SJCRH30 (cell line): ENCODE data around the gene CTSV. TPM values are rescaled to one million over a fixed set of nuclear protein-coding genes. Genes with fewer than 3 reads are reported as not detected.
"Not testable (repeated sequence)": the region's sequence is repeated elsewhere in the genome, so short reads cannot be mapped to it uniquely, and the experiment has no call there.

Experiments used
- DNase-seq, 2 experiments: peaks; one replicate each; pipeline ENCODE4 v3.0.0-alpha.2; 2015 to 2020
- H3K27ac ChIP-seq: fragments of 250-450 bp; sonication (Bioruptor Pico); 2 replicates; pipeline ENCODE4 v1.5.1; 2020; ENCODE audit warnings: mild to moderate bottlenecking, moderate library complexity
- H3K27me3 ChIP-seq: fragments of 250-450 bp; sonication (Bioruptor Pico); 2 replicates; pipeline ENCODE4 v1.5.1; 2020; ENCODE audit warnings: mild to moderate bottlenecking, moderate library complexity
- H3K36me3 ChIP-seq: fragments of 250-450 bp; sonication (Bioruptor Pico); 2 replicates; pipeline ENCODE4 v1.5.1; 2020; ENCODE audit warnings: mild to moderate bottlenecking, moderate library complexity
- H3K4me1 ChIP-seq: fragments of 250-450 bp; sonication (Bioruptor Pico); 2 replicates; pipeline ENCODE4 v1.5.1; 2020; ENCODE audit warnings: mild to moderate bottlenecking, moderate library complexity
- H3K4me3 ChIP-seq: fragments of 250-450 bp; sonication (Bioruptor Pico); 2 replicates; pipeline ENCODE4 v1.5.1; 2020; ENCODE audit warnings: mild to moderate bottlenecking, moderate library complexity
- H3K9me3 ChIP-seq: fragments of 250-450 bp; sonication (Bioruptor Pico); replicated peaks from 2 replicates; pipeline ENCODE4 v1.5.1; 2020; ENCODE audit warnings: mild to moderate bottlenecking, moderate library complexity
- total RNA-seq: library from RNA; depleted of rRNA; stranded (reverse); fragments of >200 nt; shearing (Covaris generic); gene quantifications from 2 replicates; pipeline ENCODE4 v1.2.3, GENCODE V29; 2014; rRNA removed

The CTSV gene
- total RNA-seq = 19.8 and 21.0 TPM in 2 replicates

DNA sequence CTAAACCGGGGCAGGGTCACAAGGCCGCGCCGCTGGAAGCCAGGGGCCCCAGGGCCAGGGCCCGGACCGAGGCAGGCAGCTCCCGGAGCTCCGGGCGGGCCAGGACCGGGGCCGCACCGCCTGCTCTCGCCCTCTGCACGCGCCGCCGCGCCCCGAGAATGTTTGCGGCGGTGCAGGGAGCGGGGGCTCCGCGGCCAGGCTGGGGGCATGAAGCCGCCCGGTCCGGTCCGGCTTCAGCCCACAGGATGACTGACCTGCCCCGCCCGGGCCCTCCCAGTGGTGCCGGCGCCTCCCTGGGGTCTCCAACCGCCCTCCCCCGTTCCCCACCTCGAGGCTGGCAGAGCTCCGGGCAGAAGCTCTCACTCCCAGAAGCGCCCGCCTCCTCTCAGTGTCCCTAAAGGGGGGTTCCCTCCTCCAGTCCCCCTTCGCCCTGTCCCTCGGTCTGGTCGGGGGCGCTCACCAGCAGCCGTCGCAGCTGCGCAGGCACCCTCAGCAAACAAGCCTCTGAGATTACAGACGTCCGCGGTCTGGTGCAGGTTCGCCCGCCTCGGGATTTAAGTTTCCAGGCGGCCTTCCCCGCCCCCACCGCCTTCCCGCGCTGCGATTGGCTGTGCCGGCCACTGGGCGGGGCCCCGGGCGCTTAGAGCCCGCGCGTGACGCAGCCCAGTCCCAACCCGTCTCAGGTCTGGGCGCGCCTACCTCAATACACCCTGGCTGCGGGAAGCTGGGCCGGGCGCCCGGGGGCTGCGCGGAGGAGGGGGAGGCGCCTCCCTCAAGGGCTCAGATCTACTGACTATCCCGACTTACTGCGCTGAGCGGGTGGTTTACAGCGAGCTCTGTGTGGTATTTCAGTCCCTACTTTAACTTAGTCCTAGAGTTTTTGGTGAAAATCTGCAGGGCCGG is at the start of gene CTSV:
Gene CTSV, minus strand, starts transcription at position 532 of the 903 bp plus-strand sequence. CDS start 1,099 bp downstream, outside the sequence.
- Histone ChIP-seq H3K4me3 (peak within 1 kb of the TSS; percentile 57), H3K36me3 (no peaks in the 10 kb centered on the region; the same call in 1 of the 2 replicates), H3K9me3 (no peaks in the 10 kb centered on the region), H3K27me3 (no peaks in the 10 kb centered on the region; the same call in 1 of the 2 replicates), H3K4me1 (no peaks in the 10 kb centered on the region), H3K27ac (no peak within 1 kb of the TSS)
- DNase-seq = peak; percentile 89 to 94

DNA sequence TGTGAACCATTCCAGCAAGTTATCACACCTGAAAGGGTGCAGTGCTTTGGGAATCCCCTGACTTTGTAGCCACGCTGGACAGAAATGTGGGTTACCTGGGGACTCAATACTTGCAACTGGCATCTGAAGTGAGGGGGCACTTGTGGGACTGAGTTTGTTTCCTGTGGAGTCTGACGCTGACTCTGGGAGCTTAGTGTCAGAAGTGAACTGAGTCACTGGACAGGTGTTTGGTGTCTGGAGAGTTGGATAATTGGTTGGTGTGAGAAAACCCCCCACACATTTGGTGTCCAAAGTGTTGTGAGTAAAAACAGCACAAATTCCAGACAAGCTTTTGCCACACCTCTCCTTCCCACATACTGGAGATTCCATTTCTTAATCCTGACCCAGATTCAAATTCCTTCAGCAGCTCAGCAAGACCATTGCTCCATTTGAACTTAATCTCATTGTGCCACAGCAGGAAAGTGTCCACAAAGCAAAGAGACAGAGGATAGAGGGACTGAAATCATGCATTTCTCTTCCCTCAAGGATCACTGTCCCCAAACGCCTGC is 48.8 kb upstream of the CTSV start:
- peak in 1 of 2 experiments; percentile 14 for DNase-seq
- H3K9me3 ChIP-seq, H3K4me3 ChIP-seq: not testable (repeated sequence)

GRCh38 chr9:97084562-97084991 is 45.6 kb upstream of the CTSV start:
- H3K27me3 ChIP-seq, H3K36me3 ChIP-seq, H3K4me1 ChIP-seq, H3K9me3 ChIP-seq, H3K27ac ChIP-seq, DNase-seq, H3K4me3 ChIP-seq: not testable (repeated sequence)

More for the DNA sequence above, 48.8 kb upstream of the CTSV start:
- H3K27ac ChIP-seq, H3K36me3 ChIP-seq, H3K27me3 ChIP-seq, H3K4me1 ChIP-seq: not testable (repeated sequence)

- no peak overlapping the region for H3K4me3 ChIP-seq
- no peaks in the 10 kb centered on the region for H3K9me3 ChIP-seq
- no peaks in the 10 kb centered on the region for H3K27me3 ChIP-seq
- H3K36me3 ChIP-seq = no peaks in the 10 kb centered on the region
- no peaks in the 10 kb centered on the region for H3K4me1 ChIP-seq
- no peak for DNase-seq
- no peak overlapping the region for H3K27ac ChIP-seq
Observed at GRCh38 chr9:97078362-97078761, 39.4 kb upstream of the CTSV start.

GRCh38 chr9:97077452-97078295 is 38.7 kb upstream of the CTSV start:
- Histone ChIP-seq H3K27ac (no peak overlapping the region), H3K36me3 (no peaks in the 10 kb centered on the region), H3K9me3 (no peaks in the 10 kb centered on the region), H3K27me3 (no peaks in the 10 kb centered on the region), H3K4me3 (no peak overlapping the region), H3K4me1 (no peaks in the 10 kb centered on the region)
- no peak for DNase-seq

DNA sequence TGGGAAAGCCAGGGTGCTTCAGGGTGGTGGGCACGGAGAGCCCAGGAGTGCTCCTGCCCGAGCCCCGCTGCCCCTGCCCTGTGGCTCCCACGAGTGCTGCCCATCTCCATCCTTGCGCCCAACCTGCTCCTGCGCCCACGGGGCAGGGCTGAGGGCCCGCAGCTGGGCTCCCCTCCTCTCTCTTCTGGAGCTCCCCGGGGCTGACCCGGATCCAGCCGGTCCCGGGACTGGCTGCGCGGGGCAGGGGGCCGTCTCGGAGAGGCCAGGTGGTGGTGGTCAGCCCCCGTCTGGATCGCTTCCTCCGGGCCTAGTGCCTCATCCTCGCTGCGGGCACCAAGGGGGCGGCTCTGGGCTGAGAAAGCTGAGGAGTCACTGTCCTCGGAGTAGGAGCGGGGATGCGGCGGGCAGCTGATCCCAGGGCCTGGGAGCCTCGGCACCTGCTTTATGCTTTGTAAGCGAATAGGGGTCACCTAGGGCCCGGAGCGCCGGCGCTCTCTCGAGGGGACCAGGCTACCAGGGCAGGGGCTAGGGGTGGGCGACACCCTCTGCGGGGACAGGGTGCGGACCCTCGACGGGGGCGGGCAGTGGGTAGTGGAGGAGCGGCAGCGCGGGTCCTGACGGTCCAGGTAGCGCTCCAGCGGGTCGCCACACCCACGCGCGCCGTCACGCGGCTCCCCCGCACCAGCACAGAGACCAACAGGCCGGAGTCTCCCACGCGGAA is 37.9 kb upstream of the CTSV start:
- not testable (repeated sequence) for H3K27ac ChIP-seq, H3K36me3 ChIP-seq, H3K9me3 ChIP-seq, H3K27me3 ChIP-seq, H3K4me3 ChIP-seq, DNase-seq, H3K4me1 ChIP-seq

GRCh38 chr9:97076238-97076637 is 37.3 kb upstream of the CTSV start:
- Histone ChIP-seq H3K4me3 (no peak overlapping the region), H3K27ac (no peak overlapping the region), H3K36me3 (no peaks in the 10 kb centered on the region), H3K9me3 (no peaks in the 10 kb centered on the region), H3K27me3 (no peaks in the 10 kb centered on the region), H3K4me1 (no peaks in the 10 kb centered on the region)
- DNase-seq = no peak

GRCh38 chr9:97075289-97075985 is 36.5 kb upstream of the CTSV start:
- Histone ChIP-seq H3K36me3 (no peaks in the 10 kb centered on the region), H3K4me1 (no peaks in the 10 kb centered on the region), H3K9me3 (no peaks in the 10 kb centered on the region), H3K4me3 (no peak overlapping the region), H3K27me3 (no peaks in the 10 kb centered on the region), H3K27ac (no peak overlapping the region)
- no peak for DNase-seq

DNA sequence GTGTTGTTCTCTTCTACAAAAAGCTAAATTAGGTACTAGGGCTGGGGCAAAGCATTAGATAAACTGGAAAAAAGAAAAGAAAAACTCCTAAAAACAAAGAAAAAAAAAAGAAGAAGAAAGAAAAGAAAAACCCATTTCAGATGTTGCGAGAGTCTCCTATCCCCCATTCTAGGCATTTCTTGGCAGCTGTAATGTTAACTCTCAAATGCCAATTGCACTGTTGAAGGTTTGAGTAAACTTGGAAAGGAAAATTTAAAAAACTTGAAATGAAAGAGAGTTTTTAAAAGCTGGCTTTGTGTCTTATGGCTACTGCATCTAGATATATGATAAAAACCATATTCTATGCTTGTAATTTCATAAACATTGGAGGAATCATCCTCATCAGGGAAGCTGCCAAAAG is 34.6 kb upstream of the CTSV start:
- Histone ChIP-seq H3K4me3 (no peak overlapping the region), H3K9me3 (no peaks in the 10 kb centered on the region), H3K27me3 (no peaks in the 10 kb centered on the region), H3K27ac (no peak overlapping the region), H3K36me3 (no peaks in the 10 kb centered on the region), H3K4me1 (no peaks in the 10 kb centered on the region)
- no peak for DNase-seq

- H3K4me1 ChIP-seq = no peaks in the 10 kb centered on the region
- no peak overlapping the region for H3K4me3 ChIP-seq
- no peak overlapping the region for H3K27ac ChIP-seq
- no peaks in the 10 kb centered on the region for H3K9me3 ChIP-seq
- no peaks in the 10 kb centered on the region for H3K27me3 ChIP-seq
- DNase-seq = no peak
- H3K36me3 ChIP-seq = no peaks in the 10 kb centered on the region
Observed at GRCh38 chr9:97072285-97072776, 33.4 kb upstream of the CTSV start.

GRCh38 chr9:97070325-97070724 is 31.4 kb upstream of the CTSV start:
- not testable (repeated sequence) for H3K4me3 ChIP-seq, DNase-seq, H3K27me3 ChIP-seq, H3K27ac ChIP-seq, H3K9me3 ChIP-seq, H3K36me3 ChIP-seq, H3K4me1 ChIP-seq

DNA sequence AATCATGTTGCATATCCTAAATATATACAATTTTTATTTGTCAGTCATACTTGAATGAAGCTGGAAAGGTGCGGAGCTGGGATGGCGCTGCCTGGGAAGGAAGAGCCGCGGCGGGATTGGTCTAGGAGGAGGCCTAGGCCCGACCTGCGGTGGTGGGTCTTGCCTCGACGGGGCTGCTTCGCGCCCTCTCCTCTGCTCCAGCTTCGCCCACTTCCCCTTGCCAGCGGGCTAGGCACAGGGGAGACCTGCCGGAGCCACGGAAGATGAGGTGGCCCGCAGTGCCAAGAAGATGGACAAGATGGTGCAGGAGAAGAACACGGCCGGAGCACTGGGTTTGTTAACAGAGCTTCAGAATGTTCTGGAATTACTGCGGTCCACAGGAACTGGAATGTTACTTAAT is 28.5 kb upstream of the CTSV start:
- H3K36me3 ChIP-seq = no peaks in the 10 kb centered on the region
- no peak overlapping the region for H3K4me3 ChIP-seq
- DNase-seq = no peak
- H3K9me3 ChIP-seq = no peaks in the 10 kb centered on the region
- no peak overlapping the region for H3K27ac ChIP-seq
- H3K27me3 ChIP-seq = no peaks in the 10 kb centered on the region
- H3K4me1 ChIP-seq = no peaks in the 10 kb centered on the region

DNA sequence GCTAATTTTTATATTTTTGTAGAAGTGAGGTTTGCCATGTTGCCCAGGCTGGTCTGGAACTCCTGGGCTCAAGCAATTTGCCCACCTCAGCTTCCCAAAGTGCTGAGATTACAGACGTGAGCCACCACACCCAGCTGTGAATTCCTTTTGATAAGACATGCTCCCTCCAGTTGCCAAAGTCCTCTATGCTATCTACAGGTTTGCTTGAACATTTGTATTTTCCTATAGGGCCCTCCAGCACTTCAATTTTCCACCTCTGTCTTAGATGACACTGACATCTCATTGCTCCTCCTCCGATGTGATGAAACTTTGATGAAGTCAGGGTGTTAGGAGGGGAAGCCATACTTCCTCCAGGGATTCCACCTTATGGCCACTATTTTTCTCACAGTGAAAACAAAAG is 25.2 kb upstream of the CTSV start:
- no peak for DNase-seq
- H3K4me3 ChIP-seq = no peak overlapping the region
- H3K27ac ChIP-seq = no peak overlapping the region
- no peaks in the 10 kb centered on the region for H3K36me3 ChIP-seq
- no peaks in the 10 kb centered on the region for H3K9me3 ChIP-seq
- no peaks in the 10 kb centered on the region for H3K4me1 ChIP-seq
- no peaks in the 10 kb centered on the region for H3K27me3 ChIP-seq

GRCh38 chr9:97060796-97061195 is 21.9 kb upstream of the CTSV start:
- Histone ChIP-seq H3K4me3 (no peak overlapping the region), H3K27ac (no peak overlapping the region), H3K36me3 (no peaks in the 10 kb centered on the region), H3K27me3 (no peaks in the 10 kb centered on the region), H3K4me1 (no peaks in the 10 kb centered on the region), H3K9me3 (no peaks in the 10 kb centered on the region)
- no peak for DNase-seq
